Keratinocyte (primary cell): ENCODE results near the gene PHYHIPL. TPM values are rescaled to one million over a fixed set of nuclear protein-coding genes. Genes with fewer than 3 reads are reported as not detected.

Source experiments
- DNase-seq: peaks from one replicate; pipeline ENCODE4 v3.0.0-alpha.2; 2011; ENCODE audit warnings: low read depth, missing footprints, low spot score
- FAIRE-seq: peaks from 2 replicates; lab custom pipeline; 2011; peaks lifted over from hg19 to GRCh38; lab: Jason Lieb, UNC
- H2AFZ ChIP-seq: 2 replicates; pipeline ENCODE4 v1.6.0; 2012; ENCODE audit warnings: low read length, control low read depth, inconsistent platforms; ENCODE audit not compliant: control insufficient read depth
- H3K27ac ChIP-seq: 2 replicates; pipeline ENCODE4 v1.5.1; 2011; ENCODE audit warnings: low read length; ENCODE audit not compliant: control insufficient read depth, insufficient read depth
- H3K27me3 ChIP-seq: 3 replicates; pipeline ENCODE4 v1.6.0; 2011; ENCODE audit warnings: low read length; ENCODE audit not compliant: control insufficient read depth, insufficient read depth; ENCODE audit errors: extremely low read depth
- H3K36me3 ChIP-seq, 2 experiments: 2 replicates in 1 of 2; 3 replicates in 1 of 2; pipeline ENCODE4 v1.5.1; 2011; ENCODE audit warnings: low read length in 2 of 2, mild to moderate bottlenecking in 1 of 2; ENCODE audit not compliant: control insufficient read depth in 2 of 2, insufficient read depth in 2 of 2; ENCODE audit errors: extremely low read depth in 1 of 2
- H3K4me1 ChIP-seq: 3 replicates; pipeline ENCODE4 v1.5.1; 2011; ENCODE audit warnings: low read length; ENCODE audit not compliant: control insufficient read depth, insufficient read depth; ENCODE audit errors: extremely low read depth
- H3K4me2 ChIP-seq: 3 replicates; pipeline ENCODE4 v1.6.0; 2011; ENCODE audit warnings: low read depth, low read length; ENCODE audit not compliant: control insufficient read depth, insufficient read depth; ENCODE audit errors: extremely low read depth
- H3K4me3 ChIP-seq, 3 experiments: fragments of 200-600 bp in 1 of 3; sonication (generic) in 1 of 3; 2 replicates in 2 of 3; 3 replicates in 1 of 3; pipeline ENCODE4 v1.5.1; 2011 to 2016; ENCODE audit warnings: low read length in 3 of 3, mild to moderate bottlenecking in 3 of 3, control low read depth in 2 of 3, inconsistent platforms in 1 of 3, low read depth in 1 of 3, mixed read lengths in 1 of 3, mixed run types in 1 of 3, moderate library complexity in 1 of 3; ENCODE audit not compliant: control insufficient read depth in 2 of 3, insufficient read depth in 2 of 3; ENCODE audit errors: extremely low read depth in 1 of 3
- H3K79me2 ChIP-seq: 2 replicates; pipeline ENCODE4 v1.6.0; 2012; ENCODE audit warnings: low read length; ENCODE audit not compliant: control insufficient read depth, insufficient read depth
- H3K9ac ChIP-seq: 3 replicates; pipeline ENCODE4 v1.6.0; 2011; ENCODE audit warnings: low read length; ENCODE audit not compliant: control insufficient read depth, insufficient read depth; ENCODE audit errors: extremely low read depth
- H3K9me1 ChIP-seq: 3 replicates; pipeline ENCODE4 v1.6.0; 2011; ENCODE audit warnings: low read length; ENCODE audit not compliant: control insufficient read depth, insufficient read depth; ENCODE audit errors: extremely low read depth
- H3K9me3 ChIP-seq: 2 replicates; pipeline ENCODE4 v1.5.1; 2012; ENCODE audit warnings: low read depth, low read length; ENCODE audit not compliant: control insufficient read depth
- H4K20me1 ChIP-seq: 3 replicates; pipeline ENCODE4 v1.6.0; 2011; ENCODE audit warnings: low read length; ENCODE audit not compliant: control insufficient read depth, insufficient read depth; ENCODE audit errors: extremely low read depth
- EZH2 ChIP-seq: IDR thresholded peaks from one replicate; pipeline ENCODE4 v1.6.1; 2012; ENCODE audit warnings: inconsistent platforms, mild to moderate bottlenecking, low read length, moderate library complexity
- dilution Hi-C: fragments of 300-500 bp; cut with MboI; formaldehyde crosslinking; loops from one replicate; pipeline ENCODE4 v1.7.0; 2020; ENCODE audit warnings: low sequenced_read_pairs; ENCODE audit not compliant: extremely low pct_ligation_motif_present
- polyA plus RNA-seq, 5 experiments: library from polyadenylated mRNA; depleted of rRNA in 3 of 5; stranded (reverse) in 3 of 5; stranded (forward) in 1 of 5; unstranded in 1 of 5; fragments of >200 nt; gene quantifications; 1 replicate in 1 of 5; 2 replicates in 3 of 5; 3 replicates in 1 of 5; pipeline versions ENCODE4 v1.2.1 to v1.2.3, GENCODE V29; 2011 to 2012; ENCODE audit warnings: missing spikeins in 2 of 5, low read depth in 1 of 5, low replicate concordance in 1 of 5
- TF ChIP-seq, protein P1 (sequence below), 3 experiments: IDR thresholded peaks in 1 of 3; conservative IDR thresholded peaks in 1 of 3; optimal IDR thresholded peaks in 1 of 3; 2 replicates in 2 of 3; 3 replicates in 1 of 3; pipeline versions ENCODE3 to v1.5.1; 2011; ENCODE audit warnings: low read length in 3 of 3, mild to moderate bottlenecking in 3 of 3, moderate library complexity in 2 of 3, control low read depth in 1 of 3, inconsistent platforms in 1 of 3; ENCODE audit not compliant: insufficient read depth in 2 of 3; ENCODE audit errors: extremely low read depth in 1 of 3

The PHYHIPL gene
- polyA plus RNA-seq, 1 donor (not counting 4 experiments of a cell fraction or from before 2014, with no cell fraction given) = 0.12 TPM

GRCh38 chr10:59273445-59273844 is 97.0 kb downstream of the PHYHIPL start:
- no peak overlapping the region for H3K4me2 ChIP-seq
- H3K36me3 ChIP-seq = no peaks in the 10 kb centered on the region
- H4K20me1 ChIP-seq = no peaks in the 10 kb centered on the region
- H3K4me1 ChIP-seq = no peaks in the 10 kb centered on the region
- no peaks in the 10 kb centered on the region for H3K9me1 ChIP-seq
- H3K9me3 ChIP-seq = no peaks in the 10 kb centered on the region
- DNase-seq = no peak
- TF ChIP-seq, protein P1, sequence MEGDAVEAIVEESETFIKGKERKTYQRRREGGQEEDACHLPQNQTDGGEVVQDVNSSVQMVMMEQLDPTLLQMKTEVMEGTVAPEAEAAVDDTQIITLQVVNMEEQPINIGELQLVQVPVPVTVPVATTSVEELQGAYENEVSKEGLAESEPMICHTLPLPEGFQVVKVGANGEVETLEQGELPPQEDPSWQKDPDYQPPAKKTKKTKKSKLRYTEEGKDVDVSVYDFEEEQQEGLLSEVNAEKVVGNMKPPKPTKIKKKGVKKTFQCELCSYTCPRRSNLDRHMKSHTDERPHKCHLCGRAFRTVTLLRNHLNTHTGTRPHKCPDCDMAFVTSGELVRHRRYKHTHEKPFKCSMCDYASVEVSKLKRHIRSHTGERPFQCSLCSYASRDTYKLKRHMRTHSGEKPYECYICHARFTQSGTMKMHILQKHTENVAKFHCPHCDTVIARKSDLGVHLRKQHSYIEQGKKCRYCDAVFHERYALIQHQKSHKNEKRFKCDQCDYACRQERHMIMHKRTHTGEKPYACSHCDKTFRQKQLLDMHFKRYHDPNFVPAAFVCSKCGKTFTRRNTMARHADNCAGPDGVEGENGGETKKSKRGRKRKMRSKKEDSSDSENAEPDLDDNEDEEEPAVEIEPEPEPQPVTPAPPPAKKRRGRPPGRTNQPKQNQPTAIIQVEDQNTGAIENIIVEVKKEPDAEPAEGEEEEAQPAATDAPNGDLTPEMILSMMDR (optimal IDR thresholded peaks at IDR 0.05 in 1 of 3, IDR thresholded peaks at IDR 0.05 in 1 of 3, conservative IDR thresholded peaks at IDR 0.05 in 1 of 3; ENCODE audit: extremely low read depth in 1 of 3, insufficient read depth in 2 of 3, low read length in 3 of 3) = no peak
- no peak for TF ChIP-seq EZH2
- H3K4me3 ChIP-seq = no peak overlapping the region
- H3K27ac ChIP-seq = no peak overlapping the region
- FAIRE-seq = no peak
- no peak overlapping the region for H3K9ac ChIP-seq
- dilution Hi-C loops = no loop called here
- no peaks in the 10 kb centered on the region for H3K79me2 ChIP-seq
- H3K27me3 ChIP-seq = no peaks in the 10 kb centered on the region
- H2AFZ ChIP-seq = no peak overlapping the region

DNA sequence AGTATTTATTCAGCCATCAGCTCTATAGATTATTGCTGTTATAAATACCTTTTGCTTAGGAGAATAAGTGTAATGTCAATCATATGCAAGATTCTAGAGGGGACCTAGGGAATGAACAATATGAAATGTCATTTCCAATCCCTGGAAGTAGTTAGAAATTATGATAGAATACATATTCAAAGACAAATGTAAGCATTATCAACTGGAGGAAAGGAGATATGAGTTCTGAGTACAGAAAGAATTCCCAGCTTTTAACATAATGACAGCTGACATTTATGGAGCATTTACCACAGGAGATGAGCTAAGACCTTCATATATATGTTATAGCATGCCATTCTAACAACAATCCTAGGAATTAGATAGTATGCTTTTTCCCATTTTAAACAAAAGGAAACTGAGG is 99.7 kb downstream of the PHYHIPL start:
- DNase-seq = no peak
- Histone ChIP-seq H3K9ac (no peak overlapping the region), H3K4me1 (no peaks in the 10 kb centered on the region), H3K9me3 (no peaks in the 10 kb centered on the region), H4K20me1 (no peaks in the 10 kb centered on the region), H3K27ac (no peak overlapping the region), H3K4me2 (no peak overlapping the region), H3K79me2 (no peaks in the 10 kb centered on the region), H3K9me1 (no peaks in the 10 kb centered on the region), H3K36me3 (no peaks in the 10 kb centered on the region), H2AFZ (no peak overlapping the region), H3K27me3 (no peaks in the 10 kb centered on the region), H3K4me3 (no peak overlapping the region)
- TF ChIP-seq EZH2 = no peak
- TF ChIP-seq, protein P1 (optimal IDR thresholded peaks at IDR 0.05 in 1 of 3, IDR thresholded peaks at IDR 0.05 in 1 of 3, conservative IDR thresholded peaks at IDR 0.05 in 1 of 3; ENCODE audit: extremely low read depth in 1 of 3, insufficient read depth in 2 of 3, low read length in 3 of 3) = no peak
- dilution Hi-C loops = no loop called here
- FAIRE-seq = no peak
